Left cardiac atrium (tissue), 2 donors: ENCODE data around the gene AKT2. TPM values are rescaled to one million over a fixed set of nuclear protein-coding genes. Genes with fewer than 3 reads are reported as not detected.

Experiments used
- microRNA-seq, 2 donors: library from miRNA; unstranded; fragments of <30 nt; microRNA quantifications; one replicate each; pipeline ENCODE4 v1.2.0, GENCODE V29; 2020
- total RNA-seq, 2 donors: library from RNA; stranded (reverse); fragmentation: NEBNext Ultra II Directional; extraction: Animal tissue kit (Norgen Biotek cat#: 25700); gene quantifications; one replicate each; pipeline ENCODE4 v1.2.1, GENCODE V29; 2021
- donor health status: DM: no; HTN: yes; CAD: no; lungs with severe emphysema.
- donor health status: DM: yes; HTN: yes; CAD: no.

Gene AKT2
- total RNA-seq, 2 donors from 2014 or later: 110 to 119 TPM

Small RNAs within 50 kb of the gene (microRNA-seq; reads per million reads assigned to microRNA genes)
- gene MIR641: 15.7 to 16.6 reads per million in 2 donors

Other genes starting within 250 kb of the AKT2 start
- 10 to 100 TPM; 27.6 to 28.3 TPM for gene ZNF780B, start 229.1 kb downstream of the AKT2 start, total RNA-seq
- 10 to 100 TPM; 10.5 to 13.0 TPM for gene ZNF780A, start 194.4 kb downstream of the AKT2 start, total RNA-seq
- gene MAP3K10, start 93.9 kb downstream of the AKT2 start, total RNA-seq: 10 to 100 TPM; 17.3 to 19.9 TPM
- not detected for gene TTC9B, start 67.0 kb downstream of the AKT2 start, total RNA-seq
- gene CCNP, start 58.7 kb downstream of the AKT2 start, total RNA-seq: under 1 TPM; 0.15 to 0.31 TPM
- 100 to 1,000 TPM in 1 of 2 donors, 10 to 100 TPM in 1; 96.5 to 127 TPM for gene C19orf47, start 63.1 kb upstream of the AKT2 start, total RNA-seq
- 100 to 1,000 TPM; 193 to 202 TPM for gene PLD3, start 63.4 kb upstream of the AKT2 start, total RNA-seq
- under 1 TPM; 0.09 to 0.10 TPM for gene HIPK4, start 104.8 kb upstream of the AKT2 start, total RNA-seq
- gene PRX, start 128.0 kb upstream of the AKT2 start, total RNA-seq: 1 to 10 TPM; 2.8 to 3.6 TPM
- gene SERTAD1, start 140.6 kb upstream of the AKT2 start, total RNA-seq: 10 to 100 TPM in 1 of 2 donors, 1 to 10 TPM in 1; 9.4 to 17.0 TPM
- 10 to 100 TPM; 29.1 to 41.2 TPM for gene SERTAD3, start 159.0 kb upstream of the AKT2 start, total RNA-seq
- gene BLVRB, start 180.4 kb upstream of the AKT2 start, total RNA-seq: 100 to 1,000 TPM in 1 of 2 donors, 10 to 100 TPM in 1; 72.7 to 112 TPM
- gene SPTBN4, start 181.7 kb upstream of the AKT2 start, total RNA-seq: 1 to 10 TPM; 3.4 to 4.8 TPM